ENCODE measurements around the gene FAM228A.
"Not testable (repeated sequence)": the region's sequence is repeated elsewhere in the genome, so short reads cannot be mapped to it uniquely, and the experiment has no call there.

FAM228A gene

GRCh38 chr2:24174851-24175277 is at the start of gene FAM228A:
Gene FAM228A, plus strand, starts transcription at chr2:24175053. Its CDS starts 428 bp downstream, at chr2:24175481.
- CTCF ChIA-PET = no interaction called here
- POLR2A ChIA-PET = no interaction called here
- TF ChIP-seq BHLHE40 (IDR thresholded peaks at IDR 0.05; ENCODE audit: borderline replicate concordance) = no peak
- TF ChIP-seq ELF4 (IDR thresholded peaks at IDR 0.05) = no peak
- no peak for TF ChIP-seq L3MBTL2 (conservative IDR thresholded peaks at IDR 0.05)
- TF ChIP-seq PKNOX1 (IDR thresholded peaks at IDR 0.05) = no peak
- TF ChIP-seq LEF1 (IDR thresholded peaks at IDR 0.05; ENCODE audit: borderline replicate concordance) = no peak
- TF ChIP-seq TARDBP (IDR thresholded peaks at IDR 0.05) = no peak
- TF ChIP-seq CTBP1 (IDR thresholded peaks at IDR 0.05; ENCODE audit: borderline replicate concordance) = no peak
- TF ChIP-seq FOXM1 (IDR thresholded peaks at IDR 0.05; ENCODE audit: borderline replicate concordance) = no peak
- TF ChIP-seq NFRKB (IDR thresholded peaks at IDR 0.05) = no peak
- TF ChIP-seq HDGF (IDR thresholded peaks at IDR 0.05; ENCODE audit: borderline replicate concordance) = no peak
- no peak for TF ChIP-seq SUZ12 (IDR thresholded peaks at IDR 0.05)
- no peak for TF ChIP-seq FOXA1 (IDR thresholded peaks at IDR 0.05)
- no peak for TF ChIP-seq FOXK2 (IDR thresholded peaks at IDR 0.05)
- TF ChIP-seq ZNF384 (IDR thresholded peaks at IDR 0.05) = no peak
- DNase-seq (ENCODE audit: extremely low spot score) = no peak

- no peak for DNase-seq (ENCODE audit: extremely low spot score)
- CTCF ChIA-PET = no interaction called here
Observed at GRCh38 chr2:24125956-24126355, 48.9 kb upstream of the FAM228A start.

GRCh38 chr2:24132543-24132942 is 42.3 kb upstream of the FAM228A start:
- ChIA-PET CTCF (no interaction called here), POLR2A (no interaction called here)
- TF ChIP-seq BHLHE40 (IDR thresholded peaks at IDR 0.05; ENCODE audit: borderline replicate concordance) (no peak), LEF1 (IDR thresholded peaks at IDR 0.05; ENCODE audit: borderline replicate concordance) (no peak), L3MBTL2 (conservative IDR thresholded peaks at IDR 0.05) (no peak), ZNF384 (IDR thresholded peaks at IDR 0.05) (no peak), SP1 (IDR thresholded peaks at IDR 0.05) (no peak), ELF4 (IDR thresholded peaks at IDR 0.05) (no peak), NFRKB (IDR thresholded peaks at IDR 0.05) (no peak), HDGF (IDR thresholded peaks at IDR 0.05; ENCODE audit: borderline replicate concordance) (no peak), FOXK2 (IDR thresholded peaks at IDR 0.05) (no peak)
- no peak for DNase-seq (ENCODE audit: extremely low spot score)

More at GRCh38 chr2:24125956-24126355, 48.9 kb upstream of the FAM228A start:
- TF ChIP-seq ELF4 (IDR thresholded peaks at IDR 0.05) (no peak), PKNOX1 (IDR thresholded peaks at IDR 0.05) (no peak), ZNF384 (IDR thresholded peaks at IDR 0.05) (no peak), LEF1 (IDR thresholded peaks at IDR 0.05; ENCODE audit: borderline replicate concordance) (no peak), NFRKB (IDR thresholded peaks at IDR 0.05) (no peak), BHLHE40 (IDR thresholded peaks at IDR 0.05; ENCODE audit: borderline replicate concordance) (no peak), L3MBTL2 (conservative IDR thresholded peaks at IDR 0.05) (no peak)
- POLR2A ChIA-PET = no interaction called here

- POLR2A ChIA-PET, CTCF ChIA-PET: not testable (repeated sequence)
Observed at GRCh38 chr2:24140305-24140704, 34.5 kb upstream of the FAM228A start.

GRCh38 chr2:24147364-24147763 is 27.5 kb upstream of the FAM228A start:
- TF ChIP-seq L3MBTL2 (conservative IDR thresholded peaks at IDR 0.05) (no peak), ARNT (IDR thresholded peaks at IDR 0.05) (no peak), LEF1 (IDR thresholded peaks at IDR 0.05; ENCODE audit: borderline replicate concordance) (no peak), FOXA1 (IDR thresholded peaks at IDR 0.05) (no peak), FOXM1 (IDR thresholded peaks at IDR 0.05; ENCODE audit: borderline replicate concordance) (no peak), CTBP1 (IDR thresholded peaks at IDR 0.05; ENCODE audit: borderline replicate concordance) (no peak), PKNOX1 (IDR thresholded peaks at IDR 0.05) (no peak), ELF4 (IDR thresholded peaks at IDR 0.05) (no peak), NFRKB (IDR thresholded peaks at IDR 0.05) (no peak), HDGF (IDR thresholded peaks at IDR 0.05; ENCODE audit: borderline replicate concordance) (no peak), SUZ12 (IDR thresholded peaks at IDR 0.05) (no peak), FOXK2 (IDR thresholded peaks at IDR 0.05) (no peak), BHLHE40 (IDR thresholded peaks at IDR 0.05; ENCODE audit: borderline replicate concordance) (no peak), SP1 (IDR thresholded peaks at IDR 0.05) (no peak), TARDBP (IDR thresholded peaks at IDR 0.05) (no peak), ZNF384 (IDR thresholded peaks at IDR 0.05) (no peak)
- ChIA-PET POLR2A (no interaction called here), CTCF (no interaction called here)
- no peak for DNase-seq (ENCODE audit: extremely low spot score)

More at GRCh38 chr2:24140305-24140704, 34.5 kb upstream of the FAM228A start:
- DNase-seq (ENCODE audit: extremely low spot score) = not testable (repeated sequence)

GRCh38 chr2:24152413-24153197 is 22.2 kb upstream of the FAM228A start:
- ChIA-PET CTCF (no interaction called here), POLR2A (no interaction called here)
- no peak for DNase-seq (ENCODE audit: extremely low spot score)
- TF ChIP-seq ELF4 (IDR thresholded peaks at IDR 0.05) (no peak), FOXK2 (IDR thresholded peaks at IDR 0.05) (no peak), ARNT (IDR thresholded peaks at IDR 0.05) (no peak), TARDBP (IDR thresholded peaks at IDR 0.05) (no peak)
